Left ventricle myocardium superior (tissue), 1 donor: Measurements from ENCODE around the gene KHK. TPM values are rescaled to one million over a fixed set of nuclear protein-coding genes. Genes with fewer than 3 reads are reported as not detected.

Experiments
- ATAC-seq: fragments of 200-7000 bp; cut with Tn5 transposase; one replicate; pipeline ENCODE4 v1.9.1; 2020; ENCODE audit warnings: mild to moderate bottlenecking, moderate library complexity
- DNase-seq: peaks from one replicate; pipeline ENCODE4 v3.0.0-alpha.2; 2020
- intact Hi-C: fragments of 100-400 bp; cut with micrococcal nuclease; formaldehyde crosslinking; loops from one replicate; pipeline ENCODE4 v1.11.0; 2022
- total RNA-seq: library from RNA; stranded (reverse); fragmentation: NEBNext Ultra II Directional; extraction: Animal tissue kit (Norgen Biotek cat#: 25700); gene quantifications from one replicate; pipeline ENCODE4 v1.2.1, GENCODE V29; 2021
- donor health status: DM: no; HTN: yes; CAD: no; lungs with severe emphysema.

The KHK gene
- total RNA-seq, 1 donor from 2014 or later, result 4.0 TPM

GRCh38 chr2:27078267-27079194, 8.0 kb upstream of the KHK start, which contains the start of gene EMILIN1:
TSS of gene EMILIN1 (plus strand) at chr2:27078615. CDS start at chr2:27079066, 451 bp downstream.
- peak; percentile 75 for ATAC-seq
- intact Hi-C loops, result no loop called here
- peak; percentile 90 for DNase-seq

DNA sequence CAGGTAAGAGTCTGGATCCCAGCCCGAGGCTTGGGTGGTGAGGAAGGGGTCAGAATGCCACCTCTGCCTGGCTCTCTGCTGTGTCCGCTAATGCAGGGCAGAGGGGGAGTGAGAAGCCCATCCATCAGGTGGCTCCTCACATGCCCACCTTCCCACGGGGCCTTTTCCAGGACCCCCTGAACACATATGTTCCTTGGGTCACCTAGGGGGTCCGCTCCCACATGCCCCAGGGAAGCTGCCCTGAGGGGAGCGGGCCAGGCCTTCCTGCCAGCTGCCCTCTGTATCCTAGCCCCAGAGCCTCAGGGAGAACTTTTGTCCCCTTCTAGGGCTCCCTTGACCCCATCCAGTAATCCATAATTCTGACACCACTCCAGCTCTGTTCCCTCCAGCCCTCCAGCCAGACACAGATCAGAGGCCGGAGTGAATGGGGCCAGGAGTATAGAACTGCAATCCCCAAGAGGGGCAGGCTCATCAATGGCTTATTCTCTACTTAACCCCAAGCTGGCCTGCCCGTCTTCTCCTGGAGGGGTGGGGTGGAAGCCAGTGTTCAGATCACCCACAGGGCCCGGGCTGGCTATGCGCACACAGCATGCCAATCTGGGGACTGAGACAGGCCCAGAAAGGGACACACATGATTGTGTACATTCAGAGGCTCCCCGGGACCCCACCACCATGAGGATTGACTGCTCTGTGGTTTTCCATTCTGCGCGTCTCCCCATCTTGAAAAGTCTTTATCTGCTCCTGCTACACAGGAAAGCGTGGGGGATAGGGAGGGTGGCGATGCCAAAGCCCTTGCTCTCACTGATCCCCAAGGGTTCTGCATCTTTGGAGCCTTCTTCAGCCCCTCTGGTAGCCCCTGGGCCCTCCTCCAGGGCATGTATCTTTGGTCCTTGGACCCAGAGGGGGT, 7.1 kb upstream of the KHK start:
- no peak for DNase-seq
- no peak for ATAC-seq
- intact Hi-C loops, result loop anchor here (10.0 kb wide), 1 partner anchor 115 kb away; no protein-coding TSS in a partner anchor

DNA sequence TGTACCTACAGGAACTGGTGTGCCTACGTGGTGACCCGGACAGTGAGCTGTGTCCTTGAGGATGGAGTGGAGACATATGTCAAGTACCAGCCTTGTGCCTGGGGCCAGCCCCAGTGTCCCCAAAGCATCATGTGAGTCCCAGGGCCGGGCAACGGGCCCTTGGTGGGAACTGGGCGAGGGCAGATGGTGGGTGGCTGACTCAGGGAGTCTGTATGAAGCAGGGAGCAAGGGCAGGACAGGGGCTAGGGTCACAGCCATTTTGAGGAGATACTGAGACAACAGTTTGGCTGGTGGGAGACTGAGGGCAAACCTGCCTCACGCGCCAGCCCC, 6.5 kb upstream of the KHK start:
- ATAC-seq (no peak), DNase-seq (no peak)
- intact Hi-C loops, result loop anchor here (10.0 kb wide), 1 partner anchor 115 kb away; no protein-coding TSS in a partner anchor

DNA sequence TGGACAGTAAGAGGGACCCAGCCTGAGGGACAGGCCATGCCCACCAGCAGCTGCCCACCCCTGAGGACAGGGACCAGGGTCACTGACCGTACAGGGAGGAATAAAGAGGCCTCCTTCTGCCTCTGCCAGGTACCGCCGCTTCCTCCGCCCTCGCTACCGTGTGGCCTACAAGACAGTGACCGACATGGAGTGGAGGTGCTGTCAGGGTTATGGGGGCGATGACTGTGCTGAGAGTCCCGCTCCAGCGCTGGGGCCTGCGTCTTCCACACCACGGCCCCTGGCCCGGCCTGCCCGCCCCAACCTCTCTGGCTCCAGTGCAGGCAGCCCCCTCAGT, 6.0 kb upstream of the KHK start:
- intact Hi-C loops, result loop anchor here (10.0 kb wide), 1 partner anchor 116 kb away; no protein-coding TSS in a partner anchor

GRCh38 chr2:27081984-27082772, 4.4 kb upstream of the KHK start:
- DNase-seq (peak; percentile 38), ATAC-seq (no peak)
- intact Hi-C loops, result loop anchor here (10.0 kb wide), 1 partner anchor 117 kb away; no protein-coding TSS in a partner anchor

More for the DNA sequence above, 6.0 kb upstream of the KHK start:
- DNase-seq (peak; percentile 31), ATAC-seq (no peak)

DNA sequence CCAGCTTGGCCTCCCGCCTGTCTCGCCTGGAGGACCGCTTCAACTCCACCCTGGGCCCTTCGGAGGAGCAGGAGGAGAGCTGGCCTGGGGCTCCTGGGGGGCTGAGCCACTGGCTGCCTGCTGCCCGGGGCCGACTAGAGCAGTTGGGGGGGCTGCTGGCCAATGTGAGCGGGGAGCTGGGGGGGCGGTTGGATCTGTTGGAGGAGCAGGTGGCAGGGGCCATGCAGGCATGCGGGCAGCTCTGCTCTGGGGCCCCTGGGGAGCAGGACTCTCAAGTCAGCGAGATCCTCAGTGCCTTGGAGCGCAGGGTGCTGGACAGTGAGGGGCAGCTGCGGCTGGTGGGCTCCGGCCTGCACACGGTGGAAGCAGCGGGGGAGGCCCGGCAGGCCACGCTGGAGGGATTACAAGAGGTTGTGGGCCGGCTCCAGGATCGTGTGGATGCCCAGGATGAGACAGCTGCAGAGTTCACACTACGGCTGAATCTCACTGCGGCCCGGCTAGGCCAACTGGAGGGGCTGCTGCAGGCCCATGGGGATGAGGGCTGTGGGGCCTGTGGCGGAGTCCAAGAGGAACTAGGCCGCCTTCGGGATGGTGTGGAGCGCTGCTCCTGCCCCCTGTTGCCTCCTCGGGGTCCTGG, 3.7 kb upstream of the KHK start:
- DNase-seq (no peak), ATAC-seq (no peak)
- intact Hi-C loops, result loop anchor here (10.0 kb wide), 1 partner anchor 118 kb away; no protein-coding TSS in a partner anchor

DNA sequence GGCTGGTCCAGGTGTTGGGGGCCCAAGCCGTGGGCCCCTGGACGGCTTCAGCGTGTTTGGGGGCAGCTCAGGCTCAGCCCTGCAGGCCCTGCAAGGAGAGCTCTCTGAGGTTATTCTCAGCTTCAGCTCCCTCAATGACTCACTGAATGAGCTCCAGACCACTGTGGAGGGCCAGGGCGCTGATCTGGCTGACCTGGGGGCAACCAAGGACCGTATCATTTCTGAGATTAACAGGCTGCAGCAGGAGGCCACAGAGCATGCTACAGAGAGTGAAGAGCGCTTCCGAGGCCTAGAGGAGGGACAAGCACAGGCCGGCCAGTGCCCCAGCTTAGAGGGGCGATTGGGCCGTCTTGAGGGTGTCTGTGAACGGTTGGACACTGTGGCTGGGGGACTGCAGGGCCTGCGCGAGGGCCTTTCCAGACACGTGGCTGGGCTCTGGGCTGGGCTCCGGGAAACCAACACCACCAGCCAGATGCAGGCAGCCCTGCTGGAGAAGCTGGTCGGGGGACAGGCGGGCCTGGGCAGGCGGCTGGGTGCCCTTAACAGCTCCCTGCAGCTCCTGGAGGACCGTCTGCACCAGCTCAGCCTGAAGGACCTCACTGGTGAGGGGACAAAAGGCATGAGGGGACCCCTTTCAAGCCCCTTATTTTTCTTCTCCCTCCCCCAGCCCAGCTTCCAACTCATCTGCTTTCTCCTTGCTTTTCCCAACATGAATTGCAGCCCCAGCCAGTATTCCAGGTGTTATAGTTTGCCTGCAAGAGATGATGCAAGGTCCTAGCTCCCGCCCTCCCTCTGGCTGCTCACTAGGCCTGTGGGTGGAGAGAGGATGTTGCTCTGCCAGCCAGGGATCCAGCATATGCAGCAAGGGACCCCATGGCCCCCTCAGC, 2.9 kb upstream of the KHK start:
- no peak for DNase-seq
- ATAC-seq, result no peak
- intact Hi-C loops, result loop anchor here (10.0 kb wide), 1 partner anchor 119 kb away; no protein-coding TSS in a partner anchor

- ATAC-seq (no peak), DNase-seq (no peak)
- intact Hi-C loops, result loop anchor here (10.0 kb wide), 1 partner anchor 120 kb away; no protein-coding TSS in a partner anchor
Measured at GRCh38 chr2:27084297-27085061, 2.1 kb upstream of the KHK start.

GRCh38 chr2:27085062-27085672, 1.4 kb upstream of the KHK start:
- ATAC-seq (no peak), DNase-seq (no peak)
- intact Hi-C loops, result loop anchor here (10.0 kb wide), 1 partner anchor 120 kb away; no protein-coding TSS in a partner anchor

- intact Hi-C loops, result loop anchor here (10.0 kb wide), 1 partner anchor 121 kb away; no protein-coding TSS in a partner anchor
- DNase-seq, result peak; percentile 91
- ATAC-seq, result peak; percentile 67
Measured at GRCh38 chr2:27085673-27086089, 891 bp upstream of the KHK start.

DNA sequence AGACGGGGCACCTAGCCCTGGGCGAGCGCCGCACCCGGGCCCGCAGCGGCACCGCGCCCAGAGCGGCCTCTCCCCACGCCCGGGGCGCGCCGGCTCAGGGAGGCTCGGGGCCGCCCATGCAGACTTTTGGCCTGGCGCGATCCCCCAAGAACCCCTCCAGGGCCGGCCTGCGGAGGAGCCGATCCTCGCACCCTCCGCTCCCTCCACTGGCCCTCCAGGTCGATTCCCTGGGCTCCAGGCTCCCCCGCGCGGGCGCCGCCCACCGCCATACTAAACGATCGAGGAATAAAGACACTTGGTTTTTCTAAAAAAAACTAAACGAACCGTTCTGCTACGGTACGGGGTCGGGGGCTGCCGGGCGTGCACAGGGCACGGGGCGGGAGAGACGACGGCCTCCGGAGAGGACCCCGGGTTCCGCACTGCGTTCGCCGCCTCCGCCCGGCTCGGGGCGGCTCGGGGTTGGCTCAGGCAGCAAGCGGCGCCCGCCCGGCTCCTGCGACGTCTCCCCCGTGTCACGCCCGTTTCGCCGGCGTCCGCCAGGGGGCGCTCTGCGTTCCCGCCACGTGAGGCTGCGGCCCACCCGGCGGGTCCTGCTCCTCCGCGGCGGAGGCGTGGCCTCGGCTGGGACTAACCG, 365 bp upstream of the KHK start:
- intact Hi-C loops, result loop anchor here (10.0 kb wide), 1 partner anchor 121 kb away; no protein-coding TSS in a partner anchor
- peak; percentile 98 for DNase-seq
- ATAC-seq, result peak; percentile 91

- DNase-seq (no peak), ATAC-seq (no peak)
- intact Hi-C loops, result loop anchor here (10.0 kb wide), 1 partner anchor 123 kb away; no protein-coding TSS in a partner anchor
Measured at GRCh38 chr2:27087823-27088410, 1.3 kb downstream of the KHK start.

- no peak for ATAC-seq
- intact Hi-C loops, result loop anchor here (10.0 kb wide), 1 partner anchor 124 kb away; no protein-coding TSS in a partner anchor
- DNase-seq, result no peak
Measured at GRCh38 chr2:27088634-27089033, 2.1 kb downstream of the KHK start.

- intact Hi-C loops, result loop anchor here (10.0 kb wide), 1 partner anchor 125 kb away; no protein-coding TSS in a partner anchor
- DNase-seq (no peak), ATAC-seq (no peak)
Measured at GRCh38 chr2:27089111-27089954, 2.8 kb downstream of the KHK start.
